HFFc6 (cell line): Measurements from ENCODE around the gene PTPN4. TPM values are rescaled to one million over a fixed set of nuclear protein-coding genes. Genes with fewer than 3 reads are reported as not detected.

ENCODE experiments used
- DNase-seq: peaks from one replicate; pipeline ENCODE4 v3.0.0-alpha.2; 2018
- H3K27ac Mint-ChIP-seq: 2 replicates; pipeline ENCODE4 v1.8.0; 2020; ENCODE audit warnings: mild to moderate bottlenecking, mixed read lengths
- H3K27me3 Mint-ChIP-seq: 2 replicates; pipeline ENCODE4 v1.8.0; 2021; ENCODE audit warnings: mild to moderate bottlenecking, moderate library complexity, mixed read lengths; ENCODE audit not compliant: insufficient read depth
- H3K36me3 Mint-ChIP-seq: 2 replicates; pipeline ENCODE4 v1.8.0; 2021; ENCODE audit warnings: low read depth, mixed read lengths
- H3K4me1 Mint-ChIP-seq: 2 replicates; pipeline ENCODE4 v1.8.0; 2020; ENCODE audit warnings: low read depth, mixed read lengths
- H3K4me3 Mint-ChIP-seq: 2 replicates; pipeline ENCODE4 v1.8.0; 2020; ENCODE audit warnings: mild to moderate bottlenecking, moderate library complexity, mixed read lengths
- H3K9me3 Mint-ChIP-seq: 2 replicates; pipeline ENCODE4 v1.8.0; 2020; ENCODE audit warnings: mild to moderate bottlenecking, mixed read lengths
- total RNA-seq, 6 experiments: library from RNA; stranded (reverse); fragmentation: NEBNext Ultra II Directional; extraction: Animal tissue kit (Norgen Biotek cat#: 25700); gene quantifications; 2 replicates in 1 of 6; 3 replicates in 5 of 6; pipeline ENCODE4 v1.2.3, GENCODE V29; 2021
- TF ChIP-seq, protein P1 (sequence below): fragments of 200-600 bp; sonication (generic); IDR thresholded peaks from 2 replicates; pipeline ENCODE4 v1.5.0; 2021; ENCODE audit warnings: antibody characterized with exemption, mild to moderate bottlenecking

PTPN4 gene
- total RNA-seq, 6 experiments from 2014 or later, result 12.0 to 20.3 (median 14.8) TPM

GRCh38 chr2:119755906-119756305 lies 3.8 kb upstream of the PTPN4 start:
- no peaks in the 10 kb centered on the region for H3K9me3 Mint-ChIP-seq
- H3K27me3 Mint-ChIP-seq, result no peaks in the 10 kb centered on the region; the same call in 1 of the 2 replicates
- H3K4me3 Mint-ChIP-seq, result no peak overlapping the region
- H3K4me1 Mint-ChIP-seq, result peaks cover 42% of the 10 kb centered on the region
- DNase-seq, result no peak
- TF ChIP-seq, protein P1, sequence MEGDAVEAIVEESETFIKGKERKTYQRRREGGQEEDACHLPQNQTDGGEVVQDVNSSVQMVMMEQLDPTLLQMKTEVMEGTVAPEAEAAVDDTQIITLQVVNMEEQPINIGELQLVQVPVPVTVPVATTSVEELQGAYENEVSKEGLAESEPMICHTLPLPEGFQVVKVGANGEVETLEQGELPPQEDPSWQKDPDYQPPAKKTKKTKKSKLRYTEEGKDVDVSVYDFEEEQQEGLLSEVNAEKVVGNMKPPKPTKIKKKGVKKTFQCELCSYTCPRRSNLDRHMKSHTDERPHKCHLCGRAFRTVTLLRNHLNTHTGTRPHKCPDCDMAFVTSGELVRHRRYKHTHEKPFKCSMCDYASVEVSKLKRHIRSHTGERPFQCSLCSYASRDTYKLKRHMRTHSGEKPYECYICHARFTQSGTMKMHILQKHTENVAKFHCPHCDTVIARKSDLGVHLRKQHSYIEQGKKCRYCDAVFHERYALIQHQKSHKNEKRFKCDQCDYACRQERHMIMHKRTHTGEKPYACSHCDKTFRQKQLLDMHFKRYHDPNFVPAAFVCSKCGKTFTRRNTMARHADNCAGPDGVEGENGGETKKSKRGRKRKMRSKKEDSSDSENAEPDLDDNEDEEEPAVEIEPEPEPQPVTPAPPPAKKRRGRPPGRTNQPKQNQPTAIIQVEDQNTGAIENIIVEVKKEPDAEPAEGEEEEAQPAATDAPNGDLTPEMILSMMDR, result no peak
- H3K27ac Mint-ChIP-seq, result no peak overlapping the region
- H3K36me3 Mint-ChIP-seq, result no peaks in the 10 kb centered on the region

- H3K27me3 Mint-ChIP-seq, result no peaks in the 10 kb centered on the region; the same call in 1 of the 2 replicates
- peak overlapping the region; percentile 66 for H3K27ac Mint-ChIP-seq
- H3K9me3 Mint-ChIP-seq, result no peaks in the 10 kb centered on the region
- no peak overlapping the region; the same call in 1 of the 2 replicates for H3K4me3 Mint-ChIP-seq
- peaks cover 42% of the 10 kb centered on the region for H3K4me1 Mint-ChIP-seq
- TF ChIP-seq, protein P1, result no peak
- no peaks in the 10 kb centered on the region for H3K36me3 Mint-ChIP-seq
- DNase-seq, result peak; percentile 68
Measured at GRCh38 chr2:119756837-119757236, 2.9 kb upstream of the PTPN4 start.

DNA sequence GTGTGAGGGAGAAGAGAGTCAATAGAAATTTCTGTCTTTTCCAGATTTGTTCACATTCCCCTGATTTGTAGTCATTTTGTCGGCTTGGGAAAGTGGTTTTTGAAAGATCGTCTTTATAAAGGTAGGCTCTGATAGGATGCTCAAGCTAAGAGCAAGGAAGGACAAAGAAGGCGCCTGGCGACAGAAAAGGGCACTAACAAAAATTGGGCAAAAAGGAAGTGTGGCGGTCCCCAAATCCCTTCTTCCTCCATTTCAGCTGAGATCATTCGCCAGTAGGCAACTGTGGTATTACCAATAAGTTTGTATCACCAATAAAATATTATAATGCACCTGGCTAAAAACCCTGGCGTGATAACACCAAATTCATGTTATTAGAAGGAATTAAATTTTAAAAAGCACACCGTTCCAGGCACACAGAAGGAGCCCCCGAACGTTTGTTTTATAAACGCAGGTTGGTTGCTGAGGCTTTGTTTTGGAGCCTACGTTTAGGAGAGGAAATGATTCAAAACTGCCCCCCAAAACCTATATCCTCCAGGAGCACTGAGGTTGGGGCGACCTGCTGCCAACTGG lies 756 bp upstream of the PTPN4 start:
- Mint-ChIP-seq H3K27me3 (no peaks in the 10 kb centered on the region; the same call in none of the 2 replicates), H3K9me3 (no peaks in the 10 kb centered on the region), H3K4me3 (peak overlapping the region; percentile 91), H3K27ac (peak overlapping the region; percentile 89), H3K36me3 (no peaks in the 10 kb centered on the region), H3K4me1 (peaks cover 54% of the 10 kb centered on the region)
- TF ChIP-seq, protein P1, result no peak
- no peak for DNase-seq

- Mint-ChIP-seq H3K4me1 (peaks cover 54% of the 10 kb centered on the region), H3K9me3 (no peaks in the 10 kb centered on the region), H3K27ac (peak overlapping the region; percentile 62), H3K27me3 (no peaks in the 10 kb centered on the region; the same call in none of the 2 replicates), H3K36me3 (no peaks in the 10 kb centered on the region), H3K4me3 (peak overlapping the region; percentile 87)
- TF ChIP-seq, protein P1, result no peak
- no peak for DNase-seq
Measured at GRCh38 chr2:119760237-119760955, 674 bp downstream of the PTPN4 start.

GRCh38 chr2:119760956-119761275 lies 1.2 kb downstream of the PTPN4 start:
- Mint-ChIP-seq H3K36me3 (no peaks in the 10 kb centered on the region), H3K9me3 (no peaks in the 10 kb centered on the region), H3K4me3 (peak overlapping the region; percentile 87), H3K27ac (peak overlapping the region; percentile 47), H3K27me3 (no peaks in the 10 kb centered on the region; the same call in none of the 2 replicates), H3K4me1 (peaks cover 52% of the 10 kb centered on the region)
- DNase-seq, result peak; percentile 20
- TF ChIP-seq, protein P1, result no peak
